ENCODE data around the gene PTPRQ. TPM values are rescaled to one million over a fixed set of nuclear protein-coding genes. Genes with fewer than 3 reads are reported as not detected.

The PTPRQ gene
- total RNA-seq, 6 experiments from 2014 or later: 0.12 to 0.81 (median 0.22) TPM; not detected in 1

DNA sequence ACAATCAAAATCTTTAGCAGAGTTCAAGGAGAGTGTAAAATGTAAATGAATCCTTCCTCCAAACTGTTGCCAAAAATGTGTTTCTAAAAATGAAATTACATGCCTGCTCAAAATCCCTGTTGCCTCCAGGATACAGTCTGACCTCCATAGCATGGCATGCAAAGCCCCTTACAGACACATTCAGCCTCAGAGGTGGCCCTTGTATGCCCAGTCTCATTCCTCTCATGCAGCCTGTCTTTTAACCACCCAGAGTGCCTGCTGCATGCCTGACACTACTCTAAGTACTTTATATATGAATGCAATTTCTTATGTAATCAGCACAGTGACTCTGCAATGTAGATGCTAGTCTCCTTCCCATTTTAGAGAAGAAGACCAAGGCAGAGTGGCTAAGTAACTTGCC is 24.4 kb upstream of the PTPRQ start:
- no peak for TF ChIP-seq CTCF (IDR thresholded peaks at IDR 0.05)
- no peak for TF ChIP-seq POLR2A (IDR thresholded peaks at IDR 0.05)
- Histone ChIP-seq H3K27me3 (no peaks in the 10 kb centered on the region), H3K9me3 (no peaks in the 10 kb centered on the region), H3K36me3 (no peaks in the 10 kb centered on the region), H3K4me1 (no peaks in the 10 kb centered on the region), H3K4me3 (no peak overlapping the region), H3K27ac (no peak overlapping the region)
- intact Hi-C loops (cut with DNase I): no loop called here
- ATAC-seq (peak in 1 of 4 donors; percentile 19), DNase-seq (no peak)

DNA sequence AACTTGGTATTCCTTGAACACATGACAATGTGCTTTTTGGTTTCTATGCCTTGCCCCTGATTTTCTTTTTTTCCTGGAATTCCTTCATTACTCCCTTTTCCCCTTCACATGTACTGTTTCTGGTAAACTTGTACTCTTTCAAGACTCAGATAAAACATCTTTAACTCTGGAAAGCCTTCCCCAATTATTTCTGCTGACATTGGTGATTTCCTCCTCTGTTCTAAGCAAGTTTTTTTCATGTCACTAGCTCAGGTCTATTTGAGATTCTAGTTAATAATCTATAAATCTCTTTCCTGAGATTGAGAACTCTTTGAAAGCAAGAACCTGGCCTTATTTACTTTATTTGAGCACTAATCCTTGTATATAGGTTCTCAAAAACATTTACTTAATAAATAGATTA is 24.0 kb upstream of the PTPRQ start:
- H3K9me3 ChIP-seq: no peaks in the 10 kb centered on the region
- intact Hi-C loops (cut with DNase I): no loop called here
- H3K4me3 ChIP-seq: no peak overlapping the region
- ATAC-seq: no peak
- no peaks in the 10 kb centered on the region for H3K4me1 ChIP-seq
- H3K36me3 ChIP-seq: no peaks in the 10 kb centered on the region
- no peak overlapping the region for H3K27ac ChIP-seq
- DNase-seq: no peak
- no peak for TF ChIP-seq POLR2A (IDR thresholded peaks at IDR 0.05)
- TF ChIP-seq CTCF (IDR thresholded peaks at IDR 0.05): no peak
- no peaks in the 10 kb centered on the region for H3K27me3 ChIP-seq

DNA sequence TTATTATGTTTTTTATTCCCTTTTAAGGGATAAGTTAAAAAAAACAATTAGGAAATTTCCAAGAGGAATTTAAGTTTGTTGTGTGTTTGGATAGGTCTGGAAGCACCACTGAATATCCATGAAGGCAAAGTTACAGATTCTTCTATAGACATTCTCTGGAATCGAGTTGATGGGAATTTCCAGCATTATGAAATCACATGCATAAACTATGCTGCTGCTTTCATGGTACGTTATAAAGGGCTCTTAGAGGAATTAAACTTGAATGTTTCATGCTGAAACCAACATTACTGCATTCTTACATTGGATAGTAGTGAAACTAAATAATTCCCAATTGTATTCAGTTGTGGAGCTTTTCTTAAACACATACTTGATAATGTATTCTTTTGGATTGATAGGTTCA is 21.5 kb upstream of the PTPRQ start:
- intact Hi-C loops (cut with DNase I): no loop called here
- Histone ChIP-seq H3K4me3 (no peak overlapping the region), H3K4me1 (no peaks in the 10 kb centered on the region), H3K27ac (no peak overlapping the region), H3K27me3 (no peaks in the 10 kb centered on the region), H3K36me3 (no peaks in the 10 kb centered on the region), H3K9me3 (no peaks in the 10 kb centered on the region)
- ATAC-seq (no peak), DNase-seq (no peak)
- TF ChIP-seq POLR2A (IDR thresholded peaks at IDR 0.05) (no peak), CTCF (IDR thresholded peaks at IDR 0.05) (no peak)
- 27% methylated on average over 2 of the region's 2 CpGs for WGBS (ENCODE audit: insufficient coverage, low coverage, low lambda C conversion rate, missing lambda C conversion rate)

DNA sequence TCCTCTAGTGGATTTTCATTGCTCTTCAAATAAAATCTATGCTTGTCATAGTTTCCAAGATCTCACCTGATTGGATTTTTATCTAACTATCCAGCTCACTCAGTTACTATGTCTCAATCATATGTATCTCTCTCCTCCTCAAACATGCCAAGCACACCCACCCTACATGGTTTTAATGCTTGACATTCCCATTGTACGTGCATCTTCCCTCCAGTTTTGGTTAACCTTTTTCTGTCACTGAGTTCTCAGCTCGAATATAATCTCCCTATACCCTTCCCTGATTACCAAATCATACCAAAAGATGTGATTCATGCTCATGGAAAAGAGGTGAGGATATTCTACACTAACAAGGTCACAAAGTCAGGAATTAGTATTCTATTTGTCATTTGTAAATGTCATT is 12.0 kb upstream of the PTPRQ start:
- no peak overlapping the region for H3K27ac ChIP-seq
- no peaks in the 10 kb centered on the region for H3K9me3 ChIP-seq
- no peaks in the 10 kb centered on the region for H3K4me1 ChIP-seq
- ATAC-seq: no peak
- no peak for TF ChIP-seq CTCF (IDR thresholded peaks at IDR 0.05)
- no peak for TF ChIP-seq POLR2A (IDR thresholded peaks at IDR 0.05)
- H3K27me3 ChIP-seq: no peaks in the 10 kb centered on the region
- H3K36me3 ChIP-seq: no peaks in the 10 kb centered on the region
- intact Hi-C loops (cut with DNase I): no loop called here
- H3K4me3 ChIP-seq: no peak overlapping the region
- 23% methylated on average over 2 of the region's 2 CpGs for WGBS (ENCODE audit: insufficient coverage, low coverage, low lambda C conversion rate, missing lambda C conversion rate)
- DNase-seq: no peak

DNA sequence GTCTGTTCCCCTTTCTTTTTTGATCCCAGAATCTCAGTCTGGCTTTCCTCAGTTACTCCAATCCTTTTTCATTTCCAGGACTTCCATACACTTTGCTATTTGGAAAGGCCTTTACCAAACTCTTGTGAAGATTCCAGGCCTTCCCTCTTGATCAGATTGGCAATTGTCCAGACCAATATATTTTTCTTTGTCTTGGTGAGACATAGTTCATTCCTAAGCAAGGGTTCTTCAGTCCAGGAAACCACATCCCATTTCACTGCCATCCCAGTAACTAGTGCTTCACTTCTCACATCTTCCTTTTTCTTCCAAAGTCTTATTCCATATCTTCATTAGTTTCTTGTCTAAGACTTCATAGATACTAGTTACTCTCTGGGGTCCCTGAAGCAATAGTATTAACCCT is 2.1 kb upstream of the PTPRQ start:
- Histone ChIP-seq H3K27ac (no peak overlapping the region), H3K9me3 (no peaks in the 10 kb centered on the region), H3K27me3 (no peaks in the 10 kb centered on the region), H3K36me3 (no peaks in the 10 kb centered on the region), H3K4me1 (no peaks in the 10 kb centered on the region), H3K4me3 (no peak overlapping the region)
- TF ChIP-seq POLR2A (IDR thresholded peaks at IDR 0.05): no peak
- no peak for TF ChIP-seq CTCF (IDR thresholded peaks at IDR 0.05)
- ATAC-seq: no peak
- DNase-seq: no peak
- intact Hi-C loops (cut with DNase I): no loop called here

Measured in right lobe of liver (tissue), 6 donors.